ENCODE results near the gene DIS3L2. TPM values are rescaled to one million over a fixed set of nuclear protein-coding genes. Genes with fewer than 3 reads are reported as not detected.

DIS3L2 gene
- total and polyA plus RNA-seq, 2 experiments from 2014 or later: 9.3 to 15.6 TPM

DNA sequence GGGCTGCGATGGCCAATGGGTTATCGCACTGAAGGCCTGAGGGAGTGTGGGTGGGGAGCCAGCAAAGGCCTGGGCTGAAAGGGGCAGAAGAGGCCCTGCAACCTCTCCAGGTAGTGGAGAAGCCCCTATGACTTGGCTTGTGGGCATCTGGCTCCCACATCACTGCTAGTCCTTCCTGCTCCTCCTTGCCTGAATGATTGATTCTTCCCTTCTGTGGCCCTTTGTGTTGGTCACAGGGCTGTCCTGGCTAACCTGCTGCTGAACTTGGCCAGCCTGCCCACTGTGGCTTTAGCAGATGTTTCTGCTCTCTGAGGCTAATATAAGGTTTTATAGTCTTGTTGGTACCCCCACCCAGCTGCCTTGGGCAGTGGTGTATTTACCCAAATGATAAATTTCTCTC is 280.8 kb downstream of the DIS3L2 start:
- no peaks in the 10 kb centered on the region for H4K20me1 ChIP-seq (ENCODE audit: insufficient read depth)

DNA sequence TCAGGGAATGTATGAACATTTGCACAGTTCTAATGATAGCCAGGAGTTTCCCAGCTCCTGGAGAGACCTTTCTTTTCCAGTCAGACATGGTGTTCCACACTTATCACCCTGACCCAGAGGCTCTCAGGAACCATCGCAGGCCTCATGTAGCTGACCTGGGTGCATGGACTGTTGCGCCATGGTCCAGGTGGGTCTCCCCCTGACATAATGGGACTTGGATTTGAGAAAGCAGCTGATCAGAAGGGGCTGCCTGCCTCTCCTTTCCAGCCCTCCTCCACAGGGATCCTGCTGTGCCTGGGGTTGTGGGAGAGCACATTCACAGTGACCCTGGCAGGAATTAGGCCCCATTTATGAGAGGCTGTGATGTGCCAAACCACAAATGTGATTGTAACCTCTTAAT is 283.6 kb downstream of the DIS3L2 start:
- H4K20me1 ChIP-seq (ENCODE audit: insufficient read depth): no peaks in the 10 kb centered on the region
- no peak for DNase-seq
- H3K27ac ChIP-seq: no peak overlapping the region
- no peak overlapping the region for H3K4me2 ChIP-seq (ENCODE audit: unreplicated experiment)
- no peaks in the 10 kb centered on the region for H3K9me2 ChIP-seq (ENCODE audit: insufficient read depth)
- no peaks in the 10 kb centered on the region for H3K9me3 ChIP-seq (ENCODE audit: low read depth)
- H3K4me1 ChIP-seq (ENCODE audit: insufficient read depth): no peaks in the 10 kb centered on the region
- H2AFZ ChIP-seq: no peak overlapping the region
- H3K79me2 ChIP-seq (ENCODE audit: insufficient read depth): no peaks in the 10 kb centered on the region
- H3F3A ChIP-seq (ENCODE audit: insufficient read depth): no peaks in the 10 kb centered on the region
- no peak overlapping the region for H3K9ac ChIP-seq
- no peak overlapping the region for H3K4me3 ChIP-seq
- in situ Hi-C loops (cut with MboI): no loop called here
- H3K27me3 ChIP-seq (replicated peaks; ENCODE audit: insufficient read depth): no peaks in the 10 kb centered on the region
- no peaks in the 10 kb centered on the region for H3K36me3 ChIP-seq (ENCODE audit: low read depth)
- 92 to 100% methylated on average over 2 of the region's 2 CpGs for WGBS, 2 experiments (ENCODE audit: low coverage in 1 of 2, low lambda C conversion rate in 2 of 2, missing lambda C conversion rate in 2 of 2)
- TF ChIP-seq EZH2 (IDR thresholded peaks at IDR 0.05; ENCODE audit: insufficient read depth, poor library complexity, severe bottlenecking) (no peak), EZH2phosphoT487 (IDR thresholded peaks at IDR 0.05; ENCODE audit: insufficient read depth, low read depth) (no peak)

More for the DNA sequence above, 280.8 kb downstream of the DIS3L2 start:
- H2AFZ ChIP-seq: no peak overlapping the region
- H3K9ac ChIP-seq: no peak overlapping the region
- no peak for DNase-seq
- in situ Hi-C loops (cut with MboI): no loop called here
- H3K36me3 ChIP-seq (ENCODE audit: low read depth): no peaks in the 10 kb centered on the region
- H3K4me2 ChIP-seq (ENCODE audit: unreplicated experiment): no peak overlapping the region
- H3K27me3 ChIP-seq (replicated peaks; ENCODE audit: insufficient read depth): no peaks in the 10 kb centered on the region
- no peaks in the 10 kb centered on the region for H3K79me2 ChIP-seq (ENCODE audit: insufficient read depth)
- no peak overlapping the region for H3K4me3 ChIP-seq
- H3K9me3 ChIP-seq (ENCODE audit: low read depth): no peaks in the 10 kb centered on the region
- no peaks in the 10 kb centered on the region for H3K9me2 ChIP-seq (ENCODE audit: insufficient read depth)
- no peak for TF ChIP-seq EZH2phosphoT487 (IDR thresholded peaks at IDR 0.05; ENCODE audit: insufficient read depth, low read depth)
- no peak for TF ChIP-seq EZH2 (IDR thresholded peaks at IDR 0.05; ENCODE audit: insufficient read depth, poor library complexity, severe bottlenecking)
- H3K27ac ChIP-seq: no peak overlapping the region
- WGBS, 2 experiments (ENCODE audit: low coverage in 1 of 2, low lambda C conversion rate in 2 of 2, missing lambda C conversion rate in 2 of 2): 97 to 100% methylated on average over 2 of the region's 2 CpGs
- no peaks in the 10 kb centered on the region for H3F3A ChIP-seq (ENCODE audit: insufficient read depth)
- no peaks in the 10 kb centered on the region for H3K4me1 ChIP-seq (ENCODE audit: insufficient read depth)

GRCh38 chr2:232246245-232246644 is 284.7 kb downstream of the DIS3L2 start:
- H3K27me3 ChIP-seq (replicated peaks; ENCODE audit: insufficient read depth): no peaks in the 10 kb centered on the region
- no peak overlapping the region for H3K9ac ChIP-seq
- no peaks in the 10 kb centered on the region for H3K9me3 ChIP-seq (ENCODE audit: low read depth)
- no peak overlapping the region for H3K4me2 ChIP-seq (ENCODE audit: unreplicated experiment)
- TF ChIP-seq EZH2phosphoT487 (IDR thresholded peaks at IDR 0.05; ENCODE audit: insufficient read depth, low read depth) (no peak), EZH2 (IDR thresholded peaks at IDR 0.05; ENCODE audit: insufficient read depth, poor library complexity, severe bottlenecking) (no peak)
- in situ Hi-C loops (cut with MboI): no loop called here
- H3K27ac ChIP-seq: no peak overlapping the region
- no peaks in the 10 kb centered on the region for H3K9me2 ChIP-seq (ENCODE audit: insufficient read depth)
- H4K20me1 ChIP-seq (ENCODE audit: insufficient read depth): no peaks in the 10 kb centered on the region
- H3F3A ChIP-seq (ENCODE audit: insufficient read depth): no peaks in the 10 kb centered on the region
- 89 to 98% methylated on average over 3 of the region's 3 CpGs for WGBS, 2 experiments (ENCODE audit: low coverage in 1 of 2, low lambda C conversion rate in 2 of 2, missing lambda C conversion rate in 2 of 2)
- H3K79me2 ChIP-seq (ENCODE audit: insufficient read depth): no peaks in the 10 kb centered on the region
- H3K4me1 ChIP-seq (ENCODE audit: insufficient read depth): no peaks in the 10 kb centered on the region
- no peak overlapping the region for H3K4me3 ChIP-seq
- no peak for DNase-seq
- no peak overlapping the region for H2AFZ ChIP-seq
- H3K36me3 ChIP-seq (ENCODE audit: low read depth): no peaks in the 10 kb centered on the region

- H3K27ac ChIP-seq: no peak overlapping the region
- no peak for DNase-seq
- no peaks in the 10 kb centered on the region for H3K27me3 ChIP-seq (replicated peaks; ENCODE audit: insufficient read depth)
- no peaks in the 10 kb centered on the region for H3K4me1 ChIP-seq (ENCODE audit: insufficient read depth)
- H3K9me2 ChIP-seq (ENCODE audit: insufficient read depth): no peaks in the 10 kb centered on the region
- H3K9me3 ChIP-seq (ENCODE audit: low read depth): no peaks in the 10 kb centered on the region
- no peak overlapping the region for H3K9ac ChIP-seq
- no peaks in the 10 kb centered on the region for H3K79me2 ChIP-seq (ENCODE audit: insufficient read depth)
- H3K4me3 ChIP-seq: no peak overlapping the region
- WGBS, 2 experiments (ENCODE audit: low coverage in 1 of 2, low lambda C conversion rate in 2 of 2, missing lambda C conversion rate in 2 of 2): 95 to 97% methylated on average over 3 of the region's 3 CpGs
- in situ Hi-C loops (cut with MboI): no loop called here
- H2AFZ ChIP-seq: no peak overlapping the region
- no peak overlapping the region for H3K4me2 ChIP-seq (ENCODE audit: unreplicated experiment)
- TF ChIP-seq EZH2phosphoT487 (IDR thresholded peaks at IDR 0.05; ENCODE audit: insufficient read depth, low read depth) (no peak), EZH2 (IDR thresholded peaks at IDR 0.05; ENCODE audit: insufficient read depth, poor library complexity, severe bottlenecking) (no peak)
- no peaks in the 10 kb centered on the region for H4K20me1 ChIP-seq (ENCODE audit: insufficient read depth)
- no peaks in the 10 kb centered on the region for H3K36me3 ChIP-seq (ENCODE audit: low read depth)
- no peaks in the 10 kb centered on the region for H3F3A ChIP-seq (ENCODE audit: insufficient read depth)
Observed at GRCh38 chr2:232249096-232249495, 287.6 kb downstream of the DIS3L2 start.
